Naive B cell (primary cell): Measurements from ENCODE around the gene LRMDA. TPM values are rescaled to one million over a fixed set of nuclear protein-coding genes. Genes with fewer than 3 reads are reported as not detected.

Experiments
- ATAC-seq, 2 donors: fragments of 150-1000 bp; cut with Tn5 transposase; 2 replicates each; pipeline ENCODE4 v1.10.0; 2021; ENCODE audit warnings: low read depth in 2 of 2, mild to moderate bottlenecking in 2 of 2, moderate library complexity in 2 of 2
- DNase-seq: peaks from one replicate; pipeline ENCODE4 v3.0.0; 2022
- H3K27ac Mint-ChIP-seq, 6 donors: one replicate each; pipeline ENCODE4 v1.8.0; 2020 to 2022; ENCODE audit warnings: mild to moderate bottlenecking in 6 of 6, mixed read lengths in 6 of 6, moderate library complexity in 5 of 6, inconsistent platforms in 2 of 6
- H3K27me3 Mint-ChIP-seq, 3 donors: one replicate each; pipeline ENCODE4 v1.8.0; 2021 to 2022; ENCODE audit warnings: mixed read lengths in 3 of 3, mild to moderate bottlenecking in 1 of 3
- H3K36me3 Mint-ChIP-seq, 2 donors: one replicate each; pipeline ENCODE4 v1.8.0; 2020 to 2022; ENCODE audit warnings: mixed read lengths in 2 of 2, inconsistent platforms in 1 of 2, mild to moderate bottlenecking in 1 of 2
- H3K4me1 Mint-ChIP-seq, 3 donors: one replicate each; pipeline ENCODE4 v1.8.0; 2020 to 2022; ENCODE audit warnings: mixed read lengths in 3 of 3, inconsistent platforms in 1 of 3, mild to moderate bottlenecking in 1 of 3, moderate library complexity in 1 of 3
- H3K4me3 Mint-ChIP-seq, 8 donors: one replicate each; pipeline ENCODE4 v1.8.0; 2020 to 2022; ENCODE audit warnings: mild to moderate bottlenecking in 8 of 8, mixed read lengths in 8 of 8, moderate library complexity in 8 of 8, inconsistent platforms in 2 of 8
- H3K9me3 Mint-ChIP-seq, 7 donors: one replicate each; pipeline ENCODE4 v1.8.0; 2020 to 2022; ENCODE audit warnings: mixed read lengths in 7 of 7, mild to moderate bottlenecking in 5 of 7, inconsistent platforms in 2 of 7, moderate library complexity in 1 of 7
- polyA plus RNA-seq, 6 donors: library from polyadenylated mRNA; unstranded; fragments of 300-500 nt; fragmentation: Illumina TruSeq; gene quantifications; one replicate each; pipeline ENCODE4 v1.2.3, GENCODE V29; 2021; ENCODE audit warnings: low read depth in 6 of 6

LRMDA gene
- polyA plus RNA-seq, 6 donors from 2014 or later = 2.1 TPM; not detected in 5

- H3K9me3 Mint-ChIP-seq = peaks cover 0 to 4% (median 0%) of the 10 kb centered on the region in 7 donors
- H3K36me3 Mint-ChIP-seq = no peaks in the 10 kb centered on the region
- no peaks in the 10 kb centered on the region for H3K4me1 Mint-ChIP-seq
- DNase-seq = no peak
- ATAC-seq = no peak
- no peak overlapping the region for H3K27ac Mint-ChIP-seq
- H3K4me3 Mint-ChIP-seq = no peak overlapping the region
- H3K27me3 Mint-ChIP-seq = peaks cover 16 to 23% (median 21%) of the 10 kb centered on the region in 3 donors
These were observed 227.5 kb downstream of the LRMDA start for GRCh38 chr10:75658915-75659314.

- ATAC-seq = no peak
- H3K27me3 Mint-ChIP-seq = peaks cover 18 to 25% (median 19%) of the 10 kb centered on the region in 3 donors
- no peaks in the 10 kb centered on the region for H3K36me3 Mint-ChIP-seq
- no peak overlapping the region for H3K4me3 Mint-ChIP-seq
- H3K9me3 Mint-ChIP-seq = peaks cover 0 to 2% (median 0%) of the 10 kb centered on the region in 7 donors
- no peaks in the 10 kb centered on the region for H3K4me1 Mint-ChIP-seq
- no peak for DNase-seq
- H3K27ac Mint-ChIP-seq = no peak overlapping the region
These were observed 229.4 kb downstream of the LRMDA start for GRCh38 chr10:75660823-75661222.

- H3K4me3 Mint-ChIP-seq = no peak overlapping the region
- no peak overlapping the region for H3K27ac Mint-ChIP-seq
- no peaks in the 10 kb centered on the region for H3K9me3 Mint-ChIP-seq
- DNase-seq (no peak), ATAC-seq (no peak)
- H3K36me3 Mint-ChIP-seq = no peaks in the 10 kb centered on the region
- peaks cover 12 to 19% (median 14%) of the 10 kb centered on the region in 3 donors for H3K27me3 Mint-ChIP-seq
- H3K4me1 Mint-ChIP-seq = no peaks in the 10 kb centered on the region
These were observed 231.3 kb downstream of the LRMDA start for GRCh38 chr10:75662715-75663114.

- H3K4me1 Mint-ChIP-seq = no peaks in the 10 kb centered on the region
- H3K4me3 Mint-ChIP-seq = no peak overlapping the region
- H3K27me3 Mint-ChIP-seq = peaks cover 6 to 13% (median 13%) of the 10 kb centered on the region in 3 donors
- H3K9me3 Mint-ChIP-seq = no peaks in the 10 kb centered on the region
- H3K36me3 Mint-ChIP-seq = no peaks in the 10 kb centered on the region
- no peak for DNase-seq
- H3K27ac Mint-ChIP-seq = no peak overlapping the region
- no peak for ATAC-seq
These were observed 232.7 kb downstream of the LRMDA start for GRCh38 chr10:75663947-75664664.

- no peaks in the 10 kb centered on the region for H3K36me3 Mint-ChIP-seq
- no peak for ATAC-seq
- no peak for DNase-seq
- H3K4me1 Mint-ChIP-seq = no peaks in the 10 kb centered on the region
- H3K9me3 Mint-ChIP-seq = no peaks in the 10 kb centered on the region
- H3K27ac Mint-ChIP-seq = no peak overlapping the region
- H3K27me3 Mint-ChIP-seq = peaks cover 0 to 10% (median 7%) of the 10 kb centered on the region in 3 donors
- no peak overlapping the region for H3K4me3 Mint-ChIP-seq
These were observed 233.5 kb downstream of the LRMDA start for GRCh38 chr10:75664968-75665367.

GRCh38 chr10:75665707-75666106 lies 234.3 kb downstream of the LRMDA start:
- H3K4me3 Mint-ChIP-seq = no peak overlapping the region
- no peaks in the 10 kb centered on the region for H3K4me1 Mint-ChIP-seq
- H3K36me3 Mint-ChIP-seq = no peaks in the 10 kb centered on the region
- H3K9me3 Mint-ChIP-seq = no peaks in the 10 kb centered on the region
- peaks cover 0 to 10% (median 7%) of the 10 kb centered on the region in 3 donors for H3K27me3 Mint-ChIP-seq
- H3K27ac Mint-ChIP-seq = no peak overlapping the region
- no peak for ATAC-seq
- DNase-seq = no peak

- Mint-ChIP-seq H3K27ac (no peak overlapping the region), H3K4me1 (no peaks in the 10 kb centered on the region), H3K36me3 (no peaks in the 10 kb centered on the region), H3K27me3 (peaks cover 0 to 11% (median 5%) of the 10 kb centered on the region in 3 donors), H3K9me3 (no peaks in the 10 kb centered on the region), H3K4me3 (no peak overlapping the region)
- DNase-seq (no peak), ATAC-seq (no peak)
These were observed 240.8 kb downstream of the LRMDA start for GRCh38 chr10:75672111-75672671.

- H3K36me3 Mint-ChIP-seq = no peaks in the 10 kb centered on the region
- H3K27ac Mint-ChIP-seq = no peak overlapping the region
- peaks cover 0 to 11% (median 5%) of the 10 kb centered on the region in 3 donors for H3K27me3 Mint-ChIP-seq
- ATAC-seq (no peak), DNase-seq (no peak)
- no peaks in the 10 kb centered on the region for H3K4me1 Mint-ChIP-seq
- H3K4me3 Mint-ChIP-seq = no peak overlapping the region
- H3K9me3 Mint-ChIP-seq = no peaks in the 10 kb centered on the region
These were observed 241.4 kb downstream of the LRMDA start for GRCh38 chr10:75672842-75673241.

GRCh38 chr10:75677541-75677940 lies 246.1 kb downstream of the LRMDA start:
- Mint-ChIP-seq H3K4me3 (no peak overlapping the region), H3K36me3 (no peaks in the 10 kb centered on the region), H3K27ac (no peak overlapping the region), H3K27me3 (peaks cover 0 to 8% (median 5%) of the 10 kb centered on the region in 3 donors), H3K9me3 (no peaks in the 10 kb centered on the region), H3K4me1 (no peaks in the 10 kb centered on the region)
- ATAC-seq (no peak), DNase-seq (no peak)

GRCh38 chr10:75678527-75678926 lies 247.1 kb downstream of the LRMDA start:
- Mint-ChIP-seq H3K36me3 (no peaks in the 10 kb centered on the region), H3K27me3 (peaks cover 0 to 8% (median 5%) of the 10 kb centered on the region in 3 donors), H3K4me3 (no peak overlapping the region), H3K9me3 (no peaks in the 10 kb centered on the region), H3K4me1 (no peaks in the 10 kb centered on the region), H3K27ac (no peak overlapping the region)
- DNase-seq (no peak), ATAC-seq (no peak)

GRCh38 chr10:75679536-75679935 lies 248.1 kb downstream of the LRMDA start:
- no peak overlapping the region for H3K4me3 Mint-ChIP-seq

GRCh38 chr10:75681334-75681733 lies 249.9 kb downstream of the LRMDA start:
- no peak overlapping the region for H3K4me3 Mint-ChIP-seq
- H3K4me1 Mint-ChIP-seq = no peaks in the 10 kb centered on the region
- H3K36me3 Mint-ChIP-seq = no peaks in the 10 kb centered on the region
- ATAC-seq (no peak), DNase-seq (no peak)
- peaks cover 0 to 4% (median 0%) of the 10 kb centered on the region in 3 donors for H3K27me3 Mint-ChIP-seq
- H3K9me3 Mint-ChIP-seq = no peaks in the 10 kb centered on the region
- H3K27ac Mint-ChIP-seq = no peak overlapping the region

More at GRCh38 chr10:75679536-75679935, 248.1 kb downstream of the LRMDA start:
- DNase-seq = no peak
- Mint-ChIP-seq H3K9me3 (no peaks in the 10 kb centered on the region), H3K27ac (no peak overlapping the region), H3K27me3 (peaks cover 0 to 5% (median 4%) of the 10 kb centered on the region in 3 donors), H3K4me1 (no peaks in the 10 kb centered on the region), H3K36me3 (no peaks in the 10 kb centered on the region)
- no peak for ATAC-seq

- ATAC-seq (no peak), DNase-seq (no peak)
- H3K4me1 Mint-ChIP-seq = no peaks in the 10 kb centered on the region
- no peak overlapping the region for H3K4me3 Mint-ChIP-seq
- H3K9me3 Mint-ChIP-seq = peaks cover 0 to 9% (median 2%) of the 10 kb centered on the region in 7 donors
- peaks cover 0 to 7% of the 10 kb centered on the region in 2 donors for H3K36me3 Mint-ChIP-seq
- no peaks in the 10 kb centered on the region for H3K27me3 Mint-ChIP-seq
- no peak overlapping the region for H3K27ac Mint-ChIP-seq
These were observed 251.5 kb downstream of the LRMDA start for GRCh38 chr10:75682649-75683557.
